ENCODE data around the gene M6PR.
"Not testable (repeated sequence)": the region's sequence is repeated elsewhere in the genome, so short reads cannot be mapped to it uniquely, and the experiment has no call there.

Gene M6PR

GRCh38 chr12:8950702-8951478 lies 1.4 kb upstream of the M6PR start:
- no peak for DNase-seq

- DNase-seq = no peak
Observed at GRCh38 chr12:8950221-8950527, 729 bp upstream of the M6PR start.

- peak; percentile 12 for DNase-seq
Observed at GRCh38 chr12:8948701-8949341, 624 bp downstream of the M6PR start.

GRCh38 chr12:8947737-8948136 lies 1.7 kb downstream of the M6PR start:
- DNase-seq = no peak

GRCh38 chr12:8946733-8947132 lies 2.7 kb downstream of the M6PR start:
- DNase-seq = no peak

- DNase-seq = no peak
Observed at GRCh38 chr12:8943565-8944186, 5.8 kb downstream of the M6PR start.

GRCh38 chr12:8941691-8942478 lies 7.6 kb downstream of the M6PR start:
- DNase-seq = no peak

- DNase-seq = not testable (repeated sequence)
Observed at GRCh38 chr12:8937842-8938442, 11.5 kb downstream of the M6PR start.

- no peak for DNase-seq
Observed at GRCh38 chr12:8936735-8937134, 12.7 kb downstream of the M6PR start.

- not testable (repeated sequence) for DNase-seq
Observed at GRCh38 chr12:8934080-8934479, 15.4 kb downstream of the M6PR start.

- not testable (repeated sequence) for DNase-seq
Observed at GRCh38 chr12:8932464-8932863, 17.0 kb downstream of the M6PR start.

GRCh38 chr12:8930655-8931323 lies 18.7 kb downstream of the M6PR start:
- not testable (repeated sequence) for DNase-seq

- no peak for DNase-seq
Observed at GRCh38 chr12:8922544-8922943, 26.9 kb downstream of the M6PR start.

GRCh38 chr12:8919643-8920042 lies 29.8 kb downstream of the M6PR start:
- DNase-seq = not testable (repeated sequence)

GRCh38 chr12:8917751-8918150 lies 31.7 kb downstream of the M6PR start:
- DNase-seq = no peak

GRCh38 chr12:8917031-8917430 lies 32.4 kb downstream of the M6PR start:
- DNase-seq = no peak

GRCh38 chr12:8916154-8916553 lies 33.3 kb downstream of the M6PR start:
- no peak for DNase-seq

GRCh38 chr12:8914716-8915526 lies 34.5 kb downstream of the M6PR start:
- DNase-seq = peak; percentile 39

GRCh38 chr12:8914033-8914715 lies 35.3 kb downstream of the M6PR start, which contains the start of gene PHC1:
Gene PHC1 (plus strand): TSS chr12:8914509. CDS start chr12:8917678, 3,169 bp downstream.
- peak; percentile 83 for DNase-seq

GRCh38 chr12:8913702-8914032 lies 35.8 kb downstream of the M6PR start:
- DNase-seq = no peak

GRCh38 chr12:8912914-8913313 lies 36.5 kb downstream of the M6PR start:
- peak; percentile 70 for DNase-seq
